NCI-H187 treated with DMSO at 0.1 percent for 48 hours (cell line): ENCODE measurements around the gene NECTIN1.

ENCODE experiments used
- DNase-seq: peaks from one replicate; lab custom pipeline; 2025; lab: John Stamatoyannopoulos, UW

The NECTIN1 gene

GRCh38 chr11:119730789-119731386 lies 1.9 kb upstream of the NECTIN1 start:
- no peak for DNase-seq

- no peak for DNase-seq
These were observed 1.1 kb upstream of the NECTIN1 start for GRCh38 chr11:119729951-119730613.

GRCh38 chr11:119729581-119729927 lies 554 bp upstream of the NECTIN1 start:
- no peak for DNase-seq

- DNase-seq = no peak
These were observed 781 bp downstream of the NECTIN1 start for GRCh38 chr11:119728211-119728626.

- no peak for DNase-seq
These were observed 1.4 kb downstream of the NECTIN1 start for GRCh38 chr11:119727523-119728151.

GRCh38 chr11:119726585-119727522 lies 2.1 kb downstream of the NECTIN1 start:
- DNase-seq = no peak

- DNase-seq = no peak
These were observed 2.8 kb downstream of the NECTIN1 start for GRCh38 chr11:119726150-119726553.

GRCh38 chr11:119724956-119725355 lies 4.0 kb downstream of the NECTIN1 start:
- no peak for DNase-seq

- no peak for DNase-seq
These were observed 5.1 kb downstream of the NECTIN1 start for GRCh38 chr11:119723952-119724325.

GRCh38 chr11:119723243-119723951 lies 5.6 kb downstream of the NECTIN1 start:
- DNase-seq = no peak

GRCh38 chr11:119722281-119722794 lies 6.7 kb downstream of the NECTIN1 start:
- peak; percentile 33 for DNase-seq

- no peak for DNase-seq
These were observed 7.6 kb downstream of the NECTIN1 start for GRCh38 chr11:119721129-119722120.

GRCh38 chr11:119720311-119720913 lies 8.6 kb downstream of the NECTIN1 start:
- no peak for DNase-seq

- no peak for DNase-seq
These were observed 11.0 kb downstream of the NECTIN1 start for GRCh38 chr11:119717839-119718534.

GRCh38 chr11:119716582-119717498 lies 12.2 kb downstream of the NECTIN1 start:
- DNase-seq = no peak

GRCh38 chr11:119714590-119714989 lies 14.4 kb downstream of the NECTIN1 start:
- no peak for DNase-seq

GRCh38 chr11:119714189-119714588 lies 14.8 kb downstream of the NECTIN1 start:
- no peak for DNase-seq

- DNase-seq = no peak
These were observed 15.5 kb downstream of the NECTIN1 start for GRCh38 chr11:119713359-119714040.
